ENCODE results near the gene KCNC3.
"Not testable (repeated sequence)": the region's sequence is repeated elsewhere in the genome, so short reads cannot be mapped to it uniquely, and the experiment has no call there.

- TF ChIP-seq ZNF274 (IDR thresholded peaks at IDR 0.05; ENCODE audit: low read depth, low read length); YY1 (IDR thresholded peaks at IDR 0.05; ENCODE audit: insufficient read depth, insufficient read length); SUZ12 (IDR thresholded peaks at IDR 0.05; ENCODE audit: extremely low read depth, insufficient read depth, insufficient read length): not testable (repeated sequence)
Observed at GRCh38 chr19:50347089-50347581, 18.0 kb upstream of the KCNC3 start.

Measured in NT2/D1 (cell line).